ENCODE measurements around the gene RANGAP1.
"Not testable (repeated sequence)": the region's sequence is repeated elsewhere in the genome, so short reads cannot be mapped to it uniquely, and the experiment has no call there.

The RANGAP1 gene

DNA sequence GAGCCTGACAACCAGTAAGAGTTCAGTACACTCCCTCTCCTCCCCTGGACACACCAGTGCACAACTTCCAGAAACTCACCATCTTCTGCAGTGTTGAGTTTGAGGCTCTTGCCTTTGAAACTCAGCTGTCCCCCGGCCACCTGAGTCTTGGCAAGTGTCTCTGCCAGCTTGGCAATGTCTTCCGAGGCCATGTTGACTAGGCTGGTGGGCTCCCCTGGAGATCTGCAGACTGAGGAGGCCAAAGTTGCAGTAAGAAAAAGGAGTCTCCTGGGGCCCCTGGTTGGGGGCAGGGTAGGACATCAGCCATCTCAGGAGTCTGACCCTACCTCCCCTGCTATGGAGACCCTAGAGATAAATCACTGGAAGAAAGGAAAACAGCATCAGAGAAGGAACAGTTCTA, 5.1 kb downstream of the RANGAP1 start:
- peaks cover 28% of the 10 kb centered on the region for H3K4me1 Mint-ChIP-seq
- no peaks in the 10 kb centered on the region for H3K9me3 Mint-ChIP-seq
- peaks cover 9% of the 10 kb centered on the region for H3K36me3 Mint-ChIP-seq

GRCh38 chr22:41280065-41280464, 5.9 kb downstream of the RANGAP1 start:
- H3K4me1 Mint-ChIP-seq: peaks cover 28% of the 10 kb centered on the region
- H3K27me3 Mint-ChIP-seq: no peaks in the 10 kb centered on the region
- H3K4me3 Mint-ChIP-seq: no peak overlapping the region
- no peaks in the 10 kb centered on the region for H3K9me3 Mint-ChIP-seq
- H3K27ac Mint-ChIP-seq: no peak overlapping the region
- H3K36me3 Mint-ChIP-seq: peaks cover 10% of the 10 kb centered on the region

More for the DNA sequence above, 5.1 kb downstream of the RANGAP1 start:
- H3K4me3 Mint-ChIP-seq: no peak overlapping the region
- no peak overlapping the region for H3K27ac Mint-ChIP-seq
- H3K27me3 Mint-ChIP-seq: no peaks in the 10 kb centered on the region

- Mint-ChIP-seq H3K36me3 (peaks cover 12% of the 10 kb centered on the region), H3K4me3 (no peak overlapping the region), H3K27ac (no peak overlapping the region)
Observed at GRCh38 chr22:41274856-41275255, 11.1 kb downstream of the RANGAP1 start.

GRCh38 chr22:41273128-41273527, 12.9 kb downstream of the RANGAP1 start:
- no peaks in the 10 kb centered on the region for H3K27me3 Mint-ChIP-seq
- H3K36me3 Mint-ChIP-seq: peaks cover 14% of the 10 kb centered on the region
- H3K27ac Mint-ChIP-seq: no peak overlapping the region
- H3K4me3 Mint-ChIP-seq: no peak overlapping the region
- H3K4me1 Mint-ChIP-seq: peaks cover 11% of the 10 kb centered on the region
- no peaks in the 10 kb centered on the region for H3K9me3 Mint-ChIP-seq

More at GRCh38 chr22:41274856-41275255, 11.1 kb downstream of the RANGAP1 start:
- H3K27me3 Mint-ChIP-seq: no peaks in the 10 kb centered on the region
- no peaks in the 10 kb centered on the region for H3K9me3 Mint-ChIP-seq
- H3K4me1 Mint-ChIP-seq: peaks cover 11% of the 10 kb centered on the region

- Mint-ChIP-seq H3K27ac (no peak overlapping the region), H3K9me3 (no peaks in the 10 kb centered on the region), H3K36me3 (peaks cover 13% of the 10 kb centered on the region), H3K4me1 (peaks cover 5% of the 10 kb centered on the region), H3K27me3 (no peaks in the 10 kb centered on the region), H3K4me3 (no peak overlapping the region)
Observed at GRCh38 chr22:41271787-41272186, 14.2 kb downstream of the RANGAP1 start.

GRCh38 chr22:41267958-41268357, 18.0 kb downstream of the RANGAP1 start:
- Mint-ChIP-seq H3K4me1 (no peaks in the 10 kb centered on the region), H3K4me3 (no peak overlapping the region), H3K27ac (no peak overlapping the region), H3K36me3 (peaks cover 8% of the 10 kb centered on the region), H3K27me3 (no peaks in the 10 kb centered on the region), H3K9me3 (no peaks in the 10 kb centered on the region)

GRCh38 chr22:41264408-41264941, 21.5 kb downstream of the RANGAP1 start:
- Mint-ChIP-seq H3K9me3 (no peaks in the 10 kb centered on the region), H3K27me3 (no peaks in the 10 kb centered on the region), H3K36me3 (peaks cover 6% of the 10 kb centered on the region), H3K4me1 (no peaks in the 10 kb centered on the region), H3K27ac (no peak overlapping the region), H3K4me3 (no peak overlapping the region)

DNA sequence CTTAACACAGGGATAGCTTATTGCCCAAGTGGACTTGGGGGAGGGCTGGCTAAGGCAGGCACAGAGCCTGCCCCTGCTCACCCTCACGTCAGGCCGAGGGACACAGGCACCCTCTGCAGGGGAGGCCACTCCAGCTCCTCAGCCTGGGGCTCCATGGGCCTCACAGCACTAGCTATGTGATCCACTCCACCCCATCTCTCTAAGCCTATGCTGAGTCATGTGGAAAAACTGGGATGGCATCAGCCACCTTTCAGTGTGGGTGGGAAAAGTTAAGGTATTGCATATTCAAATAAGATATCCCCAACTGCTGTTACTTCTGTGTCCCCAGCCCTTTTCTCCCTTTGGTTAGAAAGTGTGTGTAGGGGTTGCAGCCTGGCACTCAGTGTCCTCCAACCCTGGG, 22.3 kb downstream of the RANGAP1 start:
- Mint-ChIP-seq H3K36me3 (peaks cover 4% of the 10 kb centered on the region), H3K4me3 (no peak overlapping the region), H3K27ac (no peak overlapping the region), H3K9me3 (no peaks in the 10 kb centered on the region), H3K4me1 (no peaks in the 10 kb centered on the region), H3K27me3 (no peaks in the 10 kb centered on the region)

GRCh38 chr22:41262250-41262765, 23.7 kb downstream of the RANGAP1 start:
- Mint-ChIP-seq H3K36me3 (peaks cover 2% of the 10 kb centered on the region), H3K9me3 (no peaks in the 10 kb centered on the region), H3K27ac (no peak overlapping the region), H3K4me1 (no peaks in the 10 kb centered on the region), H3K4me3 (no peak overlapping the region), H3K27me3 (no peaks in the 10 kb centered on the region)

DNA sequence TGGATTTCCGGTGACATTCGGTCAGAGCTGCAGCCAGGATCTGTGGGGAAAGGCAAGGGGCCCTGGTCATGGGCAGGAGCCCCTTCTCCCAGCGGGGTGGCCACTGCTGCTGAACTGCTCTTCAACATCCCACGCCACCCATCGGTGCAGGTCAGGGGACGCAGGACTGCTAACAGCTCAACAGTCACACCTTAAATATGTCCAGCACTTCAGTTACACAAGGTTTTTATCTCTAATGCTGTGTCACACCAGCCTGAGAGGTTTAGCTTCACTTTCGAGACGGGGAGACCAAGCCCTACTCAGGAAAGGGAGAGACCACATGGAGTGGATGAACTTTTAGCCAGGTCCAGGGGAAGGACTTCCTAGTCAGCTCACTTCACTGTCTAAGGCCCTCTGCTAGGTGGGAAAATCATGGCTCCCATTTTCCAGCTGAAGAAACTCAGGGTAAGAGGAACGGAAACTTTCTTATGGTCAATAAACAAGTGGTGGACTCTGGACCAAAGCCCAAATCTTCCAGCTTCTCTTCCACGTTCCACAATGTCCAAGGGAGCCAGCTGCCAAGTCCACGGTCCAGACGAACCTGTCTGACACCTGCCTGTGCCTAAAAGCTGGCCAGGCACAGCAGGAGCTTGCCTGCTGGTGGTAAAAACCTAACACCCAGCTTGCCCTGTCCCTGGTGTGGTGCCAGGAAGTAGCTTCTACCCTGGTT, 24.3 kb downstream of the RANGAP1 start:
- H3K36me3 Mint-ChIP-seq: peaks cover 2% of the 10 kb centered on the region
- no peaks in the 10 kb centered on the region for H3K4me1 Mint-ChIP-seq
- H3K9me3 Mint-ChIP-seq: no peaks in the 10 kb centered on the region
- H3K27ac Mint-ChIP-seq: no peak overlapping the region
- no peak overlapping the region for H3K4me3 Mint-ChIP-seq
- H3K27me3 Mint-ChIP-seq: no peaks in the 10 kb centered on the region

DNA sequence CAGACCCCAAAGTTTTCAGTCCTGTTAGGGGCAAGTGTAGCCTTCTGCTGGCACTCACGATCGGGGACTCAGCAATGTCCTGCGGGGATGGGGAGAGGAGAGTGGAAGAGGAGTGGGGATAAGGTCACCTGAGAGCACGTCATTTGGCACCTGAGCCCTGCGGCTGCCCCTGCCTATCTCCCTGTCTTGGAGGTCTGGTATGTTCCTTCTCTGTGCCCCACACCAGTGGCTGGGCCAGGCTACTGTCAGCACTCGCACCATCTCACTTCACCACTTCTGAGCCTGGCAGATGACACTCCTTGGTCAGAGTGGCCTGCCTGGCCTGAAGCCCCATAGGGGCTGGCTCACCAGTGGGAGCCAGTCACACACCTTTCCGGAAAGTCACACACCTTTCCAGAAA, 25.1 kb downstream of the RANGAP1 start:
- H3K27ac Mint-ChIP-seq: no peak overlapping the region
- peaks cover 2% of the 10 kb centered on the region for H3K36me3 Mint-ChIP-seq
- H3K27me3 Mint-ChIP-seq: no peaks in the 10 kb centered on the region
- no peaks in the 10 kb centered on the region for H3K9me3 Mint-ChIP-seq
- H3K4me3 Mint-ChIP-seq: no peak overlapping the region
- no peaks in the 10 kb centered on the region for H3K4me1 Mint-ChIP-seq

DNA sequence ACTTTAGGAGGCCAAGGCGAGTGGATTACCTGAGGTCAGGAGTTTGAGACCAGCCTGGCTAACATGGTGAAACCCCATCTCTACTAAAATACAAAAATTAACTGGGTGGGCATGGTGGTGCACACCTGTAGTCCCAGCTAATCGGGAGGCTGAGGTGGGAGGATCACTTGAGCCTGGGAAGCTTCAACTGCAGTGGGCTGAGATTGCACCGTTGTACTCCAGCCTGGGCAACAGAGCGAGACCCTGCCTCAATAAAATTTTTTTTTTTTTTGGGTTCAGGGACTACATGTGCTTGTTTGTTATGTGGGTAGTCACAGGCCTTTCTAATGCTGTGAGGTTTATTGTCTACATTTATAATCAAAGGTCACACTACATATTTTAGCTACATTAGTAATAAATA, 26.2 kb downstream of the RANGAP1 start:
- not testable (repeated sequence) for H3K36me3 Mint-ChIP-seq, H3K4me3 Mint-ChIP-seq, H3K27me3 Mint-ChIP-seq, H3K9me3 Mint-ChIP-seq, H3K4me1 Mint-ChIP-seq, H3K27ac Mint-ChIP-seq

- H3K36me3 Mint-ChIP-seq: no peaks in the 10 kb centered on the region
- no peak overlapping the region for H3K4me3 Mint-ChIP-seq
- H3K27ac Mint-ChIP-seq: no peak overlapping the region
- no peaks in the 10 kb centered on the region for H3K4me1 Mint-ChIP-seq
- no peaks in the 10 kb centered on the region for H3K27me3 Mint-ChIP-seq
- H3K9me3 Mint-ChIP-seq: no peaks in the 10 kb centered on the region
Observed at GRCh38 chr22:41257696-41258095, 28.3 kb downstream of the RANGAP1 start.

GRCh38 chr22:41256254-41257253, 29.4 kb downstream of the RANGAP1 start:
- Mint-ChIP-seq H3K9me3 (no peaks in the 10 kb centered on the region), H3K27ac (no peak overlapping the region), H3K4me3 (no peak overlapping the region), H3K36me3 (no peaks in the 10 kb centered on the region), H3K27me3 (no peaks in the 10 kb centered on the region), H3K4me1 (no peaks in the 10 kb centered on the region)

GRCh38 chr22:41254230-41254629, 31.8 kb downstream of the RANGAP1 start:
- H3K36me3 Mint-ChIP-seq: no peaks in the 10 kb centered on the region
- no peaks in the 10 kb centered on the region for H3K9me3 Mint-ChIP-seq
- no peak overlapping the region for H3K4me3 Mint-ChIP-seq
- no peak overlapping the region for H3K27ac Mint-ChIP-seq
- no peaks in the 10 kb centered on the region for H3K27me3 Mint-ChIP-seq
- H3K4me1 Mint-ChIP-seq: no peaks in the 10 kb centered on the region

DNA sequence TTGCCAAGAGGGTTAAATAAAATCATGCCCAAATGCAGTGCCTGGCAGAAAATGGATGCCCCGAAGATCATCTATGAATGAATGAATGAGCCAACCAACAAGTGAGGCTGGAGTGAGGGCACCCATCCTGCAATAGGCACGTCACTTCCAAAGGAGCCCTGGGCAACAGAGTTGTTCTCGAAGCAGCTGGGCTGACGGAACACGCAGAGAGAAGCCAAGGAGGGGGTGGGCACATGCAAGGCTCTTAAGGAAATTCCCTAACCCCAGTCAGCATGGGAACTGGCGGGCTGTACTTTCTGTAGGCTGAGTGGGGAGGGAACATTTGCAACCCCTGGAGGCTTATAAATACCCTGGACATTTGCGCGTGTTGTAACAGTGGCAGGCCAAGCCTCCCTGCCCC, 33.6 kb downstream of the RANGAP1 start:
- Mint-ChIP-seq H3K4me3 (no peak overlapping the region), H3K27ac (no peak overlapping the region), H3K4me1 (no peaks in the 10 kb centered on the region), H3K36me3 (peaks cover 3% of the 10 kb centered on the region), H3K9me3 (no peaks in the 10 kb centered on the region), H3K27me3 (no peaks in the 10 kb centered on the region)
